ENCODE data around the gene THG1L.
"Not testable (repeated sequence)": the region's sequence is repeated elsewhere in the genome, so short reads cannot be mapped to it uniquely, and the experiment has no call there.

Gene THG1L

DNA sequence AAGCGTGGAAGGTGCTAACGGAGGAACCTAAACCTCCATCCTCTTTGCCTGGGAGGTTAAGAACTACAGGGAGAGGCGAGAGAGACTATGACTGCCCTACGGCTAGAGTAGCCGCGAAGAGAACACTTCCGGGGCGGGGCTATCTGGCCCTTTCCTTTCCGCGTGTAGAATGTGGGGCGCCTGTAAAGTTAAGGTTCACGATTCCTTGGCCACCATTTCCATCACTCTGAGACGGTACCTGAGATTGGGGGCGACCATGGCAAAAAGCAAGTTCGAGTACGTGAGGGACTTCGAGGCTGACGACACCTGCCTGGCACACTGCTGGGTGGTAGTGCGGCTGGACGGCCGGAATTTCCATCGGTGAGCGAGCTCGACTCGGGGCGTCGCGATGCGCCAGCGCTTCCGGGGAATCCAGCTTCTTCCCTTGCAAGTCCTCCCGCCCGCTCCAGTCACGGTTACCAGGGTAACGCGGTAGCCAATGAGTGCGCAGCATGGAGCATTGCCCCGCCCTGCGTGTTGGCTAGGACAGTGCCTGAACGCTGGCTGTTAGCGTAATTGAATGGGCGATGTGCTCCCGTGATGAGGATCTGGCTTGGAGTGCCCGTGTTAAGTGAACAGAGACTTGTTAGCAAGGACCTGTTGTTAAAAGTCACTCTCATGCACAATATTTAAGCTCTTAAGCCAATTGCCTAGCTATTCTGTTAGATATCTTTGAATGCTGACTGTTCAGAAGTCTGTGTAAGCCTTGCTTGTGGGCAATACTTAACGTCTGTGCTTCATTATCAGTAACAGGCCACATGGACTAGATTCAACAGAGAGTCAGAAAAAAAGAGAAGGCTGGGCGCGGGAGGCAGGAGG is at the start of gene THG1L:
Gene THG1L, plus strand, starts transcription at position 149 of the 858 bp plus-strand sequence. Its CDS starts 21 bp downstream, at position 170.
- DNase-seq = peak; percentile 93

DNA sequence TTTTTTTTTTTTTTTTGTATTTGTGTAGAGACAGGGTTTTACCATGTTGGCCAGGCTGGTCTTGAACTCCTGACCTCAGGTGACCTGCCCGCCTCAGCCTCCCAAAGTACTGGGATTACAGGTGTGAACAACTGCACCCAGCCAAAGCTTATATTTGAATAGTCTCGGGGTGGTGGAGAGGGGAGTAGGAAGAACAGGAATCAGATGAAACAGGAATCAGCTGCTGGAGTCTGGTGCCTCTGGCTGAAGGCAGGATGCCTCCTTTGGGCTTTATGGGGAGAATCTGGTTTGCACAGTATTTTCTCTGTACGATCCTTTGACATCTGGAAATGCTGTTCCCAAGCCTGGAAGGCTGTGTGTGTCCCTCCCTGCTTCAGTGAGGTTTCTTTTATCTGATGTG is 49.0 kb upstream of the THG1L start:
- no peak for DNase-seq

DNA sequence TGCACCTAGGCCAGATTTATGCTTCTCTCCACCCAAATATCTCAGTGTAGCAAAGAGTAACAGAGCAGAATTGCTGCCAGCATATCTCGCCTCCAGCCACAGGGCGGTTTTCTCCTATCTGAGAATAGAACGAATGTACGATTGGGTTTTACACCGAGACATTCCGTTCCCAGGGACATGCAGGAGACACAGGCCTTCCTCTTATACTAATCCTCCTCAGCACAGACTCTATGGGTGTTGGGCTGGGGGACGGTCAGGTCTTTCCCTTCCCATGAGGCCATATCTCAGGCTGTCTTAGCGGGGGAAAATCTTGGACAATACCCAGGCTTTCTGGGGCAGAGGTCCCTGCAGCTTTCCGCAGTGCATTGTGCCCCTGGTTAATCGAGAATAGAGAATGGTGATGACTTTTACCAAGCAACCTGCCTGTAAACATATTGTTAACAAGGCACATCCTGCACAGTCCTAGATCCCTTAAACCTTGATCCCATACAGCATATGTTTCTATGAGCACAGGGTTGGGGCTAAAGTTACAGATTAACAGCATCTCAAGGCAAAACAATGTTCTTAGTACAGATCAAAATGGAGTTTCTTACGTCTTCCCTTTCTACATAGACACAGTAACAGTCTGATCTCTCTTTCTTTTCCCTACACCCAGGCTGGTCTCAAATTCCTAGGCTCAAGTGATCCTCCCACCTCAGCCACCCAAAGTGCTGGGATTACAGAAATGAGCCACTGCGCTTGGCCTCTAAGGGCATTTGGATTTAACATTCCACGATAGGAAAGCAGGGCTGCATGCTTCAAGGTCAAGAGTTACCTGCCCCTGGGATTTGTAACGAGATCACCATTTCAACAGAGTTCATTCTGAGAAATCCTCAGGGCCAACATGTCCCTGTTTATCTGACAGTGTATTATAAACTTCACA is 44.7 kb upstream of the THG1L start:
- DNase-seq = not testable (repeated sequence)

DNA sequence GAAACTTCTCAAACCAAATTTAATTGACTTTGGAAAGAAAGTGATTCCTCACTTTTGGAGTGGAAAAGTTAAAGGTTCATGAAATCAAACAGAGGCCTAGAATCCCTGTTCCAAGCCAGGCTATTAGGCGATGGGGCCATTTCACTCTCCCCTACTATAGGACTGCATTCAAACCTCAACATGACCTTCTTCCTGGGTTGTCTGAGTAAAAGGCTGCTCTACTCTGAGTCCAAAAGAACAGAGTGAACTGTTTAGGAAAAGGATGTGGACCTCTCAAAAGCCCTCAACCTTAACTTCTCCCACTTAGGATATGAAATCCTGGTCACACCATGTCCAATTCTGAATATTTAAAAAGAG is 44.0 kb upstream of the THG1L start:
- DNase-seq = no peak

DNA sequence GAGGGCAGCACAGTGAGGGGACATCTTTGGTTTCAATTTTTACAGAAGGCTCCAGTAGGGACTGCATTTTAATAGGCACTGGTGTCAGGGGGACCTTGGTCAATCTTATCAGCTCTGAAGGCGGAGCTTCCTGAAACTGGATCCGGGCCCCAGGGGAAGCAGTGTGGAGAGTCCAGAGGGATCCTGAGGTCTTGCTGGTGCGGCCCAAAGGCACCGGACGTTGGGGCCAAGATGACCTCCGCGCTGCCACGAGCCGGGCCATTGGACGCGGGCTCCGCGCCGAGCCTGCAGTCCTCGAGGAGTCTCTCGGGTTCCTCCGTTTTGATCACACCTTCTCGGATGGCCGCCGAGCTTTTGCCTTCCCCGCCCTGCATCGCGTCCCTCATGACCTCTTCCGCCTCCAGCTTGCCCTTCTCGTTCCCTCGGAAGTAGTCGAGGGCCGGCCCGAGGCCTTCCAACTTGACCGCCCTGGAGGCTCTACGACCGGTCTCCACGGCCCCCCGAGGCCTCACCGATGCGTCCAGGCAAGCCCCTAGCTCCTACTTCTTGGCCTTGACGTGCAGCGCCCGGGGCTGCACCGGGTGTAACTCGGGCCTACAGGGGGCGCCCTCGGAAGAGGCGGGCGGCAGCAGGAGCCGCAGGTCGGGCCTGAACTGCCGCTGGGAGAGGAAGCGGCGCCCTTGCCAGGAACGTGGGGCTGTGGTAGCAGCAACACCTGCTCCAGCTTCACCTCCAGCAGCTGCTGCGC is 41.1 kb upstream of the THG1L start:
- DNase-seq = no peak

DNA sequence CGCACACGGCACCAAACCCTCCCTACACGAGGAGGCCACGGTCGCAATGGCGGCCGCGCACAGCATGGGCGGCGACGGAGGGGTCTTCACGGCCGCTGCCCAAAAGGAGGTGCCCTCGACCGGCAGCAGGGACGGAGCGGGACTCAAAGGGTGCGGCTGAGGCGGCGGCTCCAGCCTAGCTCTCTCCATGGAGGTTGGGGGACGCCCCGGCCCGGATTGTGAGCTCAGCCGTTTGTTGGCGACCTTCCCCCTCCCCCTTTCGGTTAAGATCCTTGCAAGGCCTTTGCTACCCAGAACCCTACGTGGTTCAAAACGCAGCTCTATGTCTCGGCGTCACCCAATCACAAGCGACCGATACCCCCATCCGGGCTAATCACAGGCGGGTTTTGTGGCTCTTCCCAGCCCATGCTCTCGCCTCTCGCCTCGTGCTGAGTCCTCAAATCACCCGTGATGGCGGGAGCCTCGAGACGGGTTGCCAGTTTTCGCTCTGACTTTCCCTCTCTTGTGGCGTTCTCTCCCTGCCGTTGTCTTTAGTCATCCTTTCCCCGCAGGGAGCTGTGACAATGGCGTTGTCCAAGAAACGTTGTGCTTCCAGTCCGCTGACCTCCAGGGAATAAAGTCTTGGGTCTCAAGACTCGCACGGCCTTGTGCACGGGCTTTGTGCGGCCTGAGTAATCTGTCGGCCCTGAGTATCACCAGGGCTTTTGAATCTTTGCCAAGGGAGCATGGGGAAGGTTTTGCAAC is 40.4 kb upstream of the THG1L start:
- DNase-seq = no peak

DNA sequence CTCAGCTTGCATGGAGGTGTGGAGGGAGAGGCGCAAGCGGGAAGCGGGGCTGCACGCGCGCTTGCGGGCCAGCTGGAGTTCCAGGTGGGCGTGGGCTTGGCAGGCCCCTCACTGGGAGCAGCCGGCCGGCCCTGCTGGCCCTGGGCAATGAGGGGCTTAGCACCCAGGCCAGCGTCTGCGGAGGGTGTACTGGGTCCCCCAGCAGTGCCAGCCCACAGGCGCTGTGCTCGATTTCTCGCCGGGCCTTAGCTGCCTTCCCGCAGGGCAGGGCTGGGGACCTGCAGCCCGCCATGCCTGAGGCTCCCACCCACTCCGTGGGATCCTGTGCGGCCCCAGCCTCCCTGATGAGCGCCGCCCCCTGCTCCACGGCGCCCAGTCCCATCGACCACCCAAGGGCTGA is 37.4 kb upstream of the THG1L start:
- not testable (repeated sequence) for DNase-seq

DNA sequence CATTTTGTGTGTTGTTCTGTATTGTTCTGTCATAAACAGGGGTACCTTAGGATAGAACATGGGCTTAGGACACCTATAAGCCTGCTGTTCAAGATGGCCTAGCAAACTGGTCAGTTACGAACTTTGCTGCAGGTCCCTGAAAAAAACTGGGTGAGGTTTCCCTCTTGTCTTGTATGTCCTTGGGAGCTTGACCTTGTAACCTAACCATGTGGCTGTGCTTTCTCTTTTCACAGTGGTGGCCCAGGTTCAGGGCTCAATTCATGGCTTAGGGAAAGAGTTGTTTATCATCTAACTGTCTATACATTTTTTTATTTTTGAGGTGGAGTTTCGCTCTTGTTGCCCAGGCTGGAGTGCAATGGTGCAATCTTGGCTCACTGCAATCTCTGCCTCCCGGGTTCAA is 35.1 kb upstream of the THG1L start:
- not testable (repeated sequence) for DNase-seq

DNA sequence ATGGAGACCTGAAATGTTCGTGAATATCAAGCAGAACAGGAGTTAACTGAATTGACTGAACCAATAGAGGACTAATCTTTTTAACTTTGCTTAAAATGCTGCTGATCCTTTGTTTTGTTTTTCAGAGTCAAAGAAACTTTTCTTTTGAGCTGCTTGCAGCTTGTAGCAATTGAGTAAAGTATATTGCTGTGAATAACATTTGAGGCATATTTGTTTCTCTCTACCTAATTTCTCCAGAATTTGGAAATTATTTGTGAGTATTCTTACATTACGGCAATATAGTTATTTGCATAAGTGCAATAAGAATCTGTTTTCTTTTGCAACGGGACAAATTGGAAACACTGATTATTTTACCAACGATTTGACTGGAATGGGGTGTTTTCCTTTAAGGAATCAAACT is 32.5 kb upstream of the THG1L start:
- DNase-seq = not testable (repeated sequence)

DNA sequence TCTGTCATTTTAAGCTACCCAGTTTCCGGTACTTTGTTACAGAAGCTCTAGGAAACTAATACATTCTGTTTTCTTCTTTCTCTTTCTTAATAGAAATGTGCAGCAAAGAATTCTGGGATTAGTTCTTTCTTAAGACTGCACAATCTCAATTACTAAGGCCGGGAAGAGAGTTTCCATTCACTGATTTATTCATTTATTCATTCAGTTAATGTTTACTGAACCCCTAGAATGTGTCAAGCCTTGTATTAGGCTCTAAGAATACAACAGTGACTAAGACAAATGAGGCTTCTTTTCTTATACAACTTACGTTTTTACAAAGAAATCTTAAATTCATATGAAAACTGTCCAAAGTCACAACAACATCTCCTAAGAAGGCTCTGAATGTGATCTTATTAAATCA is 27.5 kb upstream of the THG1L start:
- no peak for DNase-seq

DNA sequence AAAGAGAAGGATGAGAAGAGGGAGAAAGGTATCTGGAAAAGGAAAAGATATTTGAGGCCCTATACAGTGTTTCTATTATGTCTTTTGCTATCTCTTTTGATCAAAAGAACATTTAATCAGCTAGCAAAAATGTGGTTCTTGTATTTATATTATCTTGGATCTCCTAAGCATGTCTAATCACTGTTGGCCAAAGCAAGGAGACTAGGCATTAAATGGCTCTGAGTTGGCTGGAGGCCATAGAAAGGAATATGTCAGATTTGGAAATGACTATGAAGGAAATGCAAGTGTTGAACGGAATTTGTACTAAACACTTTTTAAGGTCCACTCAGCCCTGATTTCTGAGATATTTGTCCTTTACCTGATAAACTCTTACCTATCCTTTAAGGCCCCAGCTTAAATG is 22.4 kb upstream of the THG1L start:
- DNase-seq = no peak

DNA sequence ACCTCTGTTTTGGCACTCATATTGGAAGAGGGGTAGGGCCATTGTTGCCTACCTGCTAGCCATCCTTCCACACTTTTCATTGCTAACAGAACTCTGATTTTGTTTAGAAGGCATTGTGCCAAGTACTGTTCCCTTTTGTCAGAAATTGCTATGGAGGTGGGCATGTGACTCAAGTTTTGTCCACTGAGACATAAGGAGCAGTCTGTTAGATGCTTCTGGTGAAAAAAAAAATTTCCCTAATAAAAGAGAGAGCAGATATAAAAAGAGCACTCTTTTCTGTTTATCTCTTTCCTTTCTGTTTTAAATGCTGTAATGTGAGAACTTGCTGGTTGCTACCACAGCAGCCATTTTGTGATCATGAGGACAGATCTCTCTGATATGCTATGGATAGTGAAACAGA is 21.9 kb upstream of the THG1L start:
- DNase-seq = no peak

DNA sequence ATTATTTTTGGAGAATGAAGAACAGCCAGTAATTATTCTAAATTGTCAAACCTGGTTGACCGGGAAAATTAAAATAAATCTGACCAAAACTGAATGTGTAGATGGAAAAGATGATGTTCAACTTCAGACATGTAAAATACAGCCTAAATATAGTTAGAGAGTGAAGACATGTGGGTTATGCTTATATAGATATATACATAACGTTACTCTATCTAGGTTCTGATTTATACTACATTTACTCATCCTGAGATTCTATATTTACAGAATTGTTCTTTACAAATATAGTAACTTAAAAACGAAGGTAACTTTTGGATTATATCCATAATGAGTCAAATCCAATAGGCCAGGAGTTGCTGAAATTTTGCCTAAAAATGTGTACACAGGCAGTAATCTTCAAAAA is 20.8 kb upstream of the THG1L start:
- DNase-seq = no peak

DNA sequence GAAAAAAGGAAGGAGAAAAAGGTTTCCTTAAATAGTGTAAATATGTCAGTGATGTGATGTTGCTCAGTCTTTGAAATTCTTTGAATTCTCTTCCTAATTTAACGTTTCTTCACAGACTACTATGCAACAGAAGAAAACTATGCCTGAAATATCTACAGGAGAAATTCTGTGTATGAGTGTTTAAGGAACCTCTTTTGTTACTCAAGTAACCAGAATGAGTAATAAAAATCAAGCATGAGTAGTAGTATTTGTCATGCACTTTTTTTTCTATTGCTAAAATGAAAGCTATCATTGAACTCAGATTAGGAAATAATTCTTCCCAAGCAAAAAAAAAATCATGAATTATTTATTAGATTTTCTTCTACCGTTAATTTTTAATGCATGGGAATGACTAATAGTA is 20.3 kb upstream of the THG1L start:
- no peak for DNase-seq

DNA sequence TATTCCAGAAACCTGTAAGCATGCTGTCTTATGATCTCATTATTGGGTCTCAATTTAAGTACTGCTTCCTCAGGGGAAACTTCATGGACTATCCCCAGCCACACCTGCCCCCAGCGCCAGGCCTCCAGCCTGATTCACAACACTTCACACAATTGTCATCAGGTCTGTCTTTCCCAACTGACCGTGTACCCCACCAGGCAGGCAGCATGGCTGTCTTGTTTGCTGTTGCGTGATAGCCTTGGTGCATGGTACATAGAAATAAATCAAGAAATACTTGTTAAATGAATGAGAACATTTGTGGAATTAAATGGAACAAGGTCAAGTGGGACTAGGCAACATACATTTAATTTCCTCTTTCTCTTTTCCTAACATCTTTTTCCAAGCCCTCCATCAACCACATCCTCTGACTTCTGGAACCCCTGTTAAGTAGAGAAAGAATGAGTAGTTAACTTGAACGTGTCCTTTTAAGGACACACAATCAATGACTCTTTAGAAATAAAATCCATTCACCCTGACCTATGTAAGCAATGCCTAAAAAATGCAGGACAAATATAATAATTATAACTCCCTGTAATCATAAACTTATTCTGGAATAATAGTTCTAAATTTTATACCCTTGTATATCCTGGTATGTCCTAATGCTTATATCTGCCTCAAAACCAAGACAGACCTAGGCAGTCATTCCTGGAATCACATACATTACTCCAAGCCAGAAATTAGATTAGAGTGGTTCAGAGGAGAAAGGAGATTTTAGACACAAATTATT is 17.2 kb upstream of the THG1L start:
- no peak for DNase-seq

DNA sequence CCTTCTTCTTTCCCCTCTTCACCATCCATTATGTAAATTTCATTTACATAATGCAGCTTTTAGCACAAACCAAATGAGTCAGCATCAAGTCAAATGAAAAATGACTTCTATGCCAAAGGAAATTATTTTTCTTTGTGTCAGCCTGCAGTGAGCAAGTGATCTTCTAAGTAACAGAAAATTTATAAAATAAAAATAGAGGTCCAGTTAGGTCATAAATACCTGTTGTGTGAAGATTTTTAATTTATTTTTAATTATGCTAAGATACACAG is 16.7 kb upstream of the THG1L start:
- no peak for DNase-seq

DNA sequence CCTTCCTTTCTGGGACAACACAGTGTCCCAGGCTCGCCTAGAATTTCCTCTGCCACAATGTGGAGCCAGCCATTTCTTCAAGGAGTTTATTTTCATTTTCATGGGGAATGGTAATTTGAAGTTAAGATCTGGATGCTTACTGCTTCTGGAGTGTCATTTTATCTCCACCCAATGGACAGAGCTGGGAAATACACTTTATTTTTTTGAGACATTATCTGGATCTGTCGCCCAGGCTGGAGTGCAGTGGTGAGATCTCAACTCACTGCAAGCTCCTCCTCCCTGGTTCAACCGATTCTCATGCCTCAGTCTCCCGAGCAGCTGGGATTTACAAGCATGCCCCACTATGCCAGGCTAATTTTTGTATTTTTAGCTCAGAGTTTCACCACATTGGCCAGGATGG is 12.7 kb upstream of the THG1L start:
- no peak for DNase-seq

DNA sequence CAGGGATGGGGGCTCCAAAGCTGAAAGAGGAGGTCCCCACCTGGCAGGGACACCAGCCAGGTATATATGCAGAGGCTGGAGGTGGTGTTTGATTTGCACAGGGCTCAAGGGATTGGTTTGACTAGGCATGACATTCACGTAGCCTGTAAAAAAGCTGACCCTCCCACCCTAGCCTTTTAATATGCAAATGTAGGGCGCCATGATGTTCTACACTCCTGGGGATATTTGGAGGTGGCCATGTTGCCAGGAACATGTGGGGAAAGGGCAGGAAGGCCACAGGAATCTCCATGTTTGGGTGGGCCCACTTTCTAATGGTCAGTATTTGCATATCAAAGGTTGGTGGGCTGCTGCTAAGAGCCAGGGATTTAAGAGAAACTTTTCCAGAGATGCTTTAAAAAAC is 12.0 kb upstream of the THG1L start:
- DNase-seq = no peak

DNA sequence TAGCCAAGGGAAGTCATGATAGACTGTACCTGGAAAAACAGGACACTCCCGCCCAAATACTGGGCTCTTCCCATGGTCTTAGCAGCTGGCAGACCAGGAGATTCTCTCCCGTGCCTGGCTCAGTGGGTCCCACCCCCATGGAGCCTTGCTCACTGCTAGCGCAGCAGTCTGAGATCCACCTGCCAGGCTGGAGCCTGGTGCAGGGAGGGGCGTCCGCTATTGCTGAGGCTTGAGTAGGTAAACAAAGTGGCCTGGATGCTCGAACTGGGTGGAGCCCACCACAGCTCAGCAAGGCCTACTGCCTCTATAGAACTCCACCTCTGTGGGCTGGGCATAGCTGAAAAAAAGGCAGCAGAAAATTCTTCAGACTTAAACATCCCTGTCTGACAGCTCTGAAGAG is 10.1 kb upstream of the THG1L start:
- DNase-seq = no peak

DNA sequence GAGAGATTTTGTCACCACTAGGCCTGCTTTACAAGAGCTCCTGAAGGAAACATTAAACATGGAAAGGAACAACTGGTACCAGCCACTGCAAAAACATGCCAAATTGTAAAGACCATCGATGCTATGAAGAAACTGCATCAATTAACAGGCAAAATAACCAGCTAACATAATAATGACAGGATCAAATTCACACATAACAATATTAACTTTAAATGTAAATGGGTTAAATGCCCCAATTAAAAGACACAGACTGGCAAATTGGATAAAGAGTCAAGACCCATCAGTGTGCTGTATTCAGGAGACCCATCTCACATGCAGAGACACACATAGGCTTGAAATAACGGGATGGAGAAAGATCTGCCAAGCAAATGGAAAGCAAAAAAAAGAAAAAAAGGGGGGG is 8.3 kb upstream of the THG1L start:
- DNase-seq = not testable (repeated sequence)

DNA sequence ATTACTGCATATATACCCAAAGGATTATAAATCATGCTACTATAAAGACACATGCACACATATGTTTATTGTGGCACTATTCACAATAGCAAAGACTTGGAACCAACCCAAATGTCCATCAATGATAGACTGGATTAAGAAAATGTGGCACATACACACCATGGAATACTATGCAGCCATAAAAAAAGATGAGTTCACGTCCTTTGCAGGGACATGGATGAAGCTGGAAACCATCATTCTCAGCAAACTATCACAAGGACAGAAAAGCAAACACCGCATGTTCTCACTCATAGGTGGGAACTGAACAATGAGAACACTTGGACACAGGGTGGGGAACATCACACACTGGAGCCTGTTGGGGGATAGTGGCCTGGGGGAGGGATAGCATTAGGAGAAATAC is 4.6 kb upstream of the THG1L start:
- not testable (repeated sequence) for DNase-seq

DNA sequence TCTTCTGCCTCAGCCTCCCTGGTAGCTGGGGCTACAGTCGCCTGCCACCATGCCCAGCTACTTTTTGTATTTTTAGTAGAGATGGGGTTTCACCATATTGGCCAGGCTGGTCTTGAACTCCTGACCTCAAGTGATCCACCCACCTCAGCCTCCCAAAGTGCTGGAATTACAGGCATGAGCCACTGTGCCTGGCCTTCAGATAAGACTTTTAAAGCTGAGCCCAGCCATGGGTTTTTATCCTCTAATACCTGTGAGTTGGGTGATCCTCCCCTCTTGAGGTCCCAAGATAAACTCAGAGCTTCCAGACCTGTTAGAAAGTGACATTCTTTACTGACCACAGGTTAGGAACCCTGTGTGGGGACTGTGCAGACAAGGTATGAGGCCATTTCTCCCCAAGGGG is 3.4 kb upstream of the THG1L start:
- DNase-seq = not testable (repeated sequence)
